Nephron (organoid): Measurements from ENCODE around the gene SIRT1.

ENCODE experiments used
- H3K27ac Mint-ChIP-seq, 3 experiments: 2 replicates each; pipeline ENCODE4 v1.8.0; 2020; ENCODE audit warnings: mixed read lengths in 3 of 3, mild to moderate bottlenecking in 2 of 3, moderate library complexity in 1 of 3
- H3K27me3 Mint-ChIP-seq: 2 replicates; pipeline ENCODE4 v1.8.0; 2021; ENCODE audit warnings: low read depth, mild to moderate bottlenecking, moderate library complexity, mixed read lengths
- H3K36me3 Mint-ChIP-seq: 2 replicates; pipeline ENCODE4 v1.8.0; 2020; ENCODE audit warnings: low read depth, mixed read lengths
- H3K4me1 Mint-ChIP-seq: 2 replicates; pipeline ENCODE4 v1.8.0; 2020; ENCODE audit warnings: mixed read lengths
- H3K4me3 Mint-ChIP-seq, 3 experiments: 2 replicates each; pipeline ENCODE4 v1.8.0; 2020; ENCODE audit warnings: mild to moderate bottlenecking in 3 of 3, mixed read lengths in 3 of 3, moderate library complexity in 2 of 3
- H3K9me3 Mint-ChIP-seq: 2 replicates; pipeline ENCODE4 v1.8.0; 2020; ENCODE audit warnings: mixed read lengths
- CTCF ChIP-seq, 3 experiments: fragments of 200-600 bp; sonication (generic); IDR thresholded peaks; one replicate each; pipeline ENCODE4 v1.5.0; 2021; ENCODE audit warnings: antibody characterized with exemption in 3 of 3; ENCODE audit not compliant: unreplicated experiment in 3 of 3

SIRT1 gene

GRCh38 chr10:67893637-67894036 lies 9.2 kb downstream of the SIRT1 start:
- Mint-ChIP-seq H3K27ac (no peak overlapping the region), H3K9me3 (no peaks in the 10 kb centered on the region), H3K36me3 (peaks cover 67% of the 10 kb centered on the region), H3K4me3 (no peak overlapping the region), H3K4me1 (no peaks in the 10 kb centered on the region), H3K27me3 (no peaks in the 10 kb centered on the region)
- no peak for TF ChIP-seq CTCF (IDR thresholded peaks at IDR 0.05; ENCODE audit: unreplicated experiment in 3 of 3)

- Mint-ChIP-seq H3K9me3 (no peaks in the 10 kb centered on the region), H3K36me3 (peaks cover 69% of the 10 kb centered on the region), H3K4me1 (no peaks in the 10 kb centered on the region), H3K4me3 (no peak overlapping the region), H3K27me3 (no peaks in the 10 kb centered on the region), H3K27ac (no peak overlapping the region)
- no peak for TF ChIP-seq CTCF (IDR thresholded peaks at IDR 0.05; ENCODE audit: unreplicated experiment in 3 of 3)
Measured at GRCh38 chr10:67903581-67903980, 19.1 kb downstream of the SIRT1 start.

GRCh38 chr10:67912331-67912946 lies 28.0 kb downstream of the SIRT1 start:
- H3K9me3 Mint-ChIP-seq, result no peaks in the 10 kb centered on the region
- H3K4me1 Mint-ChIP-seq, result no peaks in the 10 kb centered on the region
- no peak overlapping the region for H3K4me3 Mint-ChIP-seq
- TF ChIP-seq CTCF (IDR thresholded peaks at IDR 0.05; ENCODE audit: unreplicated experiment in 3 of 3), result no peak
- peaks cover 76% of the 10 kb centered on the region for H3K36me3 Mint-ChIP-seq
- H3K27ac Mint-ChIP-seq, result no peak overlapping the region
- H3K27me3 Mint-ChIP-seq, result no peaks in the 10 kb centered on the region

- H3K9me3 Mint-ChIP-seq, result no peaks in the 10 kb centered on the region
- H3K4me3 Mint-ChIP-seq, result no peak overlapping the region
- H3K27ac Mint-ChIP-seq, result no peak overlapping the region
- H3K4me1 Mint-ChIP-seq, result no peaks in the 10 kb centered on the region
- H3K27me3 Mint-ChIP-seq, result no peaks in the 10 kb centered on the region
- H3K36me3 Mint-ChIP-seq, result peaks cover 67% of the 10 kb centered on the region
- TF ChIP-seq CTCF (IDR thresholded peaks at IDR 0.05; ENCODE audit: unreplicated experiment in 3 of 3), result no peak
Measured at GRCh38 chr10:67914777-67915340, 30.4 kb downstream of the SIRT1 start.

GRCh38 chr10:67917169-67917568 lies 32.7 kb downstream of the SIRT1 start:
- Mint-ChIP-seq H3K36me3 (peaks cover 56% of the 10 kb centered on the region), H3K27ac (no peak overlapping the region), H3K4me1 (no peaks in the 10 kb centered on the region), H3K27me3 (no peaks in the 10 kb centered on the region), H3K9me3 (no peaks in the 10 kb centered on the region), H3K4me3 (no peak overlapping the region)
- TF ChIP-seq CTCF (IDR thresholded peaks at IDR 0.05; ENCODE audit: unreplicated experiment in 3 of 3), result no peak

GRCh38 chr10:67917679-67918078 lies 33.2 kb downstream of the SIRT1 start:
- TF ChIP-seq CTCF (IDR thresholded peaks at IDR 0.05; ENCODE audit: unreplicated experiment in 3 of 3), result no peak
- Mint-ChIP-seq H3K36me3 (peaks cover 52% of the 10 kb centered on the region), H3K9me3 (no peaks in the 10 kb centered on the region), H3K4me3 (no peak overlapping the region), H3K4me1 (no peaks in the 10 kb centered on the region), H3K27me3 (no peaks in the 10 kb centered on the region), H3K27ac (no peak overlapping the region)
